SK-N-SH (cell line): ENCODE results near the gene TBL3. TPM values are rescaled to one million over a fixed set of nuclear protein-coding genes. Genes with fewer than 3 reads are reported as not detected.

ENCODE experiments used
- CTCF ChIA-PET: fragments of 300-600, 350-600 bp; formaldehyde crosslinking; extraction: SDS; loops from one replicate; lab custom pipeline; 2021; lab: Yijun Ruan, JAX
- POLR2A ChIA-PET: fragments of 350-600 bp; sonication (Branson Sonifier 250); formaldehyde crosslinking; extraction: SDS; loops from one replicate; lab custom pipeline; 2020; ENCODE audit warnings: antibody characterized with exemption, inconsistent platforms; lab: Yijun Ruan, JAX
- DNase-seq: peaks from one replicate; pipeline ENCODE4 v3.0.0; 2012
- H2AFZ ChIP-seq: fragments of 200-600 bp; sonication (generic); 2 replicates; pipeline ENCODE4 v1.8.1; 2016; ENCODE audit warnings: antibody characterized with exemption, mild to moderate bottlenecking, low read depth
- H3F3A ChIP-seq: fragments of 200-600 bp; sonication (generic); replicated peaks from 2 replicates; pipeline ENCODE3; 2016; ENCODE audit warnings: antibody characterized with exemption, mild to moderate bottlenecking; ENCODE audit not compliant: insufficient read depth
- H3K27ac ChIP-seq, 2 experiments: fragments of 200-500 bp in 1 of 2; fragments of 200-600 bp in 1 of 2; sonication (Bioruptor generic) in 1 of 2; sonication (generic), shearing (Covaris generic) in 1 of 2; 2 replicates each; pipeline versions ENCODE4 v1.5.1 to v1.6.1; 2014 to 2016; ENCODE audit warnings: low read depth in 2 of 2, inconsistent platforms in 1 of 2, low read length in 1 of 2, mild to moderate bottlenecking in 1 of 2, mixed read lengths in 1 of 2
- H3K27me3 ChIP-seq: fragments of 200-600 bp; sonication (generic), shearing (Covaris generic); 2 replicates; pipeline ENCODE4 v1.6.1; 2016; ENCODE audit warnings: mixed run types; ENCODE audit not compliant: insufficient read depth
- H3K36me3 ChIP-seq, 2 experiments: fragments of 200-500 bp in 1 of 2; fragments of 200-600 bp in 1 of 2; sonication (Bioruptor generic) in 1 of 2; sonication (generic) in 1 of 2; replicated peaks in 1 of 2; 2 replicates each; pipeline versions ENCODE3 to v1.5.1; 2014 to 2016; ENCODE audit warnings: low read length in 1 of 2, mild to moderate bottlenecking in 1 of 2; ENCODE audit not compliant: insufficient read depth in 2 of 2, control insufficient read depth in 1 of 2
- H3K4me1 ChIP-seq, 2 experiments: fragments of 200-500 bp in 1 of 2; fragments of 200-600 bp in 1 of 2; sonication (Bioruptor generic) in 1 of 2; sonication (generic), shearing (Covaris generic) in 1 of 2; 2 replicates each; pipeline versions ENCODE4 v1.5.1 to v1.6.1; 2014 to 2016; ENCODE audit warnings: low read depth in 1 of 2, low read length in 1 of 2, mixed run types in 1 of 2; ENCODE audit not compliant: insufficient read depth in 2 of 2, control insufficient read depth in 1 of 2
- H3K4me2 ChIP-seq: fragments of 200-600 bp; sonication (generic), shearing (Covaris generic); 2 replicates; pipeline ENCODE4 v1.6.1; 2017; ENCODE audit warnings: mixed run types
- H3K4me3 ChIP-seq, 2 experiments: fragments of 200-500 bp in 1 of 2; fragments of 200-600 bp in 1 of 2; sonication (Bioruptor generic) in 1 of 2; sonication (generic), shearing (Covaris generic) in 1 of 2; 2 replicates each; pipeline versions ENCODE4 v1.5.1 to v1.8.1; 2014 to 2016; ENCODE audit warnings: low read depth in 2 of 2, inconsistent platforms in 1 of 2, low read length in 1 of 2, mild to moderate bottlenecking in 1 of 2, mixed read lengths in 1 of 2, moderate library complexity in 1 of 2
- H3K79me2 ChIP-seq: fragments of 200-600 bp; sonication (generic); 2 replicates; pipeline ENCODE4 v1.8.1; 2017; ENCODE audit warnings: mild to moderate bottlenecking; ENCODE audit not compliant: insufficient read depth
- H3K9ac ChIP-seq: fragments of 200-600 bp; sonication (generic); 2 replicates; pipeline ENCODE4 v1.6.1; 2017; ENCODE audit warnings: mixed run types
- H3K9me2 ChIP-seq: fragments of 200-600 bp; sonication (generic); 2 replicates; pipeline ENCODE4 v1.6.1; 2017; ENCODE audit warnings: mixed run types
- H3K9me3 ChIP-seq: fragments of 200-600 bp; sonication (generic); 2 replicates; pipeline ENCODE4 v1.6.1; 2017; ENCODE audit warnings: mixed run types, mild to moderate bottlenecking, moderate library complexity
- H4K20me1 ChIP-seq: fragments of 200-600 bp; sonication (generic); 2 replicates; pipeline ENCODE4 v1.6.1; 2017; ENCODE audit warnings: mild to moderate bottlenecking, mixed run types; ENCODE audit not compliant: insufficient read depth
- CHD2 ChIP-seq: fragments of 150-350 bp; IDR thresholded peaks from 2 replicates; pipeline ENCODE4 v1.6.1; 2018; ENCODE audit warnings: low read length; ENCODE audit not compliant: partially characterized antibody
- EP300 ChIP-seq, 2 experiments: IDR thresholded peaks; 2 replicates each; pipeline versions ENCODE4 v1.4.0 to v1.6.1; 2012; ENCODE audit warnings: borderline replicate concordance in 1 of 2, low read depth in 1 of 2, low read length in 1 of 2
- EZH2phosphoT487 ChIP-seq: fragments of 200-600 bp; sonication (generic); IDR thresholded peaks from 2 replicates; pipeline ENCODE4 v1.6.1; 2017; ENCODE audit warnings: low read depth, mixed run types, mild to moderate bottlenecking, antibody characterized with exemption, moderate library complexity, borderline replicate concordance
- RAD21 ChIP-seq: IDR thresholded peaks from 2 replicates; pipeline ENCODE4 v1.6.1; 2012; ENCODE audit warnings: mild to moderate bottlenecking, low read length
- REST ChIP-seq: IDR thresholded peaks from 2 replicates; pipeline ENCODE4 v1.6.1; 2012; ENCODE audit warnings: mild to moderate bottlenecking, low read depth, low read length, moderate library complexity
- RFX5 ChIP-seq: IDR thresholded peaks from 2 replicates; pipeline ENCODE4 v1.6.1; 2012; ENCODE audit warnings: mild to moderate bottlenecking, improper control_type of control experiment, low read length
- SIN3A ChIP-seq: IDR thresholded peaks from 2 replicates; pipeline ENCODE4 v1.6.1; 2012; ENCODE audit warnings: low read depth, mild to moderate bottlenecking, low read length, moderate library complexity, borderline replicate concordance
- TCF12 ChIP-seq: IDR thresholded peaks from 2 replicates; pipeline ENCODE4 v1.4.0; 2012
- YY1 ChIP-seq: IDR thresholded peaks from 2 replicates; pipeline ENCODE4 v1.4.0; 2012; ENCODE audit warnings: low read depth, mild to moderate bottlenecking
- WGBS: methylation state at CpG from one replicate; pipeline ENCODE4 v1.1.6; 2017; ENCODE audit warnings: low lambda C conversion rate; 5-methylcytosine and 5-hydroxymethylcytosine counted together
- polyA plus RNA-seq, 3 experiments: library from polyadenylated mRNA; depleted of rRNA; stranded (reverse); fragments of >200 nt; gene quantifications; 2 replicates each; pipeline ENCODE4 v1.2.3, GENCODE V29; 2012
- TF ChIP-seq, protein P1 (sequence below): IDR thresholded peaks from 2 replicates; pipeline ENCODE4 v1.4.0; 2012; ENCODE audit warnings: low read depth
- TF ChIP-seq, protein P2 (sequence below): fragments of 150-350 bp; IDR thresholded peaks from 2 replicates; pipeline ENCODE4 v1.6.1; 2017; ENCODE audit warnings: antibody characterized with exemption, low read length, low read depth, borderline replicate concordance

Gene TBL3
- polyA plus RNA-seq, 1 of the 3 experiments (the other 2 are of a cell fraction) = 37.1 TPM

- DNase-seq = peak; percentile 87
- Histone ChIP-seq H3K9me2 (no peaks in the 10 kb centered on the region), H3K27ac (peak overlapping the region in 1 of 2 experiments; percentile 77; a peak in 3 of 4 replicates), H4K20me1 (no peaks in the 10 kb centered on the region), H2AFZ (peak overlapping the region; percentile 84), H3K4me1 (peaks cover 0 to 17% of the 10 kb centered on the region in 2 experiments; a peak in 1 of 4 replicates), H3K4me2 (peak overlapping the region; percentile 83), H3K4me3 (peak overlapping the region; percentile 56 to 64), H3F3A (no peaks in the 10 kb centered on the region), H3K79me2 (no peaks in the 10 kb centered on the region), H3K9ac (peak overlapping the region; percentile 76), H3K27me3 (no peaks in the 10 kb centered on the region), H3K9me3 (no peaks in the 10 kb centered on the region), H3K36me3 (no peaks in the 10 kb centered on the region)
- ChIA-PET POLR2A (interaction anchor here (0.9 to 1.5 kb wide), 4 partner anchors 32 to 68 kb away, joined by 3 to 8 read pairs (median 4); partner anchors contain the start of gene RPS2), CTCF (interaction anchor here (0.8 to 5.2 kb wide), 38 partner anchors 8 to 248 kb away, joined by 3 to 137 read pairs (median 6); partner anchors contain the start of genes EME2, FAHD1, HAGH and HS3ST6)
- no peak for TF ChIP-seq TCF12
- TF ChIP-seq, protein P1, sequence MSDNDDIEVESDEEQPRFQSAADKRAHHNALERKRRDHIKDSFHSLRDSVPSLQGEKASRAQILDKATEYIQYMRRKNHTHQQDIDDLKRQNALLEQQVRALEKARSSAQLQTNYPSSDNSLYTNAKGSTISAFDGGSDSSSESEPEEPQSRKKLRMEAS = no peak
- no peak for TF ChIP-seq SIN3A
- no peak for TF ChIP-seq CHD2
- TF ChIP-seq EZH2phosphoT487 = no peak
- TF ChIP-seq REST = no peak
- TF ChIP-seq, protein P2, sequence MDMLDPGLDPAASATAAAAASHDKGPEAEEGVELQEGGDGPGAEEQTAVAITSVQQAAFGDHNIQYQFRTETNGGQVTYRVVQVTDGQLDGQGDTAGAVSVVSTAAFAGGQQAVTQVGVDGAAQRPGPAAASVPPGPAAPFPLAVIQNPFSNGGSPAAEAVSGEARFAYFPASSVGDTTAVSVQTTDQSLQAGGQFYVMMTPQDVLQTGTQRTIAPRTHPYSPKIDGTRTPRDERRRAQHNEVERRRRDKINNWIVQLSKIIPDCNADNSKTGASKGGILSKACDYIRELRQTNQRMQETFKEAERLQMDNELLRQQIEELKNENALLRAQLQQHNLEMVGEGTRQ = no peak
- no peak for TF ChIP-seq RFX5
- TF ChIP-seq YY1 = no peak
- no peak for TF ChIP-seq EP300 (IDR thresholded peaks at IDR 0.05; ENCODE audit: borderline replicate concordance in 1 of 2, low read depth in 1 of 2, low read length in 1 of 2)
- TF ChIP-seq RAD21 = no peak
- 23% methylated on average over 4 of the region's 11 CpGs for WGBS
These were observed 42.7 kb upstream of the TBL3 start for GRCh38 chr16:1929105-1929504.
